Measurements from ENCODE around the gene NOB1.

- TF ChIP-seq CTCF (IDR thresholded peaks at IDR 0.05) (no peak), POLR2AphosphoS5 (IDR thresholded peaks at IDR 0.05) (no peak), POLR2A (IDR thresholded peaks at IDR 0.05; ENCODE audit: low read depth) (no peak), EP300 (IDR thresholded peaks at IDR 0.05) (no peak)
Measured at GRCh38 chr16:69754143-69754468, 620 bp downstream of the NOB1 start.

Data from esophagus muscularis mucosa (tissue), 4 donors.